ENCODE measurements around the gene KLHL7.

The KLHL7 gene

DNA sequence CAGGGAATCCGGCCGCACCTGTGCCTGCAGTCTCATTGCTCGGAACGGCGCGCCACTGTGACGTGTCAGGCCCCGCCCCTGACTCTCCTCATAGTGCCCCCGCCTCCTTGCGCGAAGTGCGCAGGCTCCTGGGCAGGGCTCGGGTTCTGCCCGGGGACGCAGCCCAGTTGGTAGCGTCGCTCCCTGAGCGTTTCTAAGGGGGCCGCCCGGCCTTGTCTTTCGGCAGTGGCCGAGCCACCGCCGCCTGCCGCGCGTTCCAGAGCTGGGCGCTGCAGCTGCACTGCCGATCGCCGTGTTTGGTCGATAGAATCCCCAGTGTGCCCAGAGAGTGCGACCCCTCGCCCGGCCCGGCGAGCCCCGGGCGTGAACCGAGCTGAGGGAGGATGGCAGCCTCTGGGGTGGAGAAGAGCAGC, at the start of gene KLHL7:
KLHL7 (plus strand) TSS at position 142 of the 413 bp plus-strand sequence; CDS start at position 384, 242 bp downstream.
- WGBS (ENCODE audit: insufficient coverage, insufficient read length) = no CpG with 5 or more reads among the region's 40 CpGs
- Histone ChIP-seq H3K36me3 (ENCODE audit: control insufficient read depth, insufficient read depth, low read length) (no peaks in the 10 kb centered on the region), H3K27me3 (ENCODE audit: control insufficient read depth, insufficient read depth, low read length) (no peaks in the 10 kb centered on the region), H3K9me3 (ENCODE audit: control insufficient read depth, insufficient read depth, low read length) (no peaks in the 10 kb centered on the region), H3K4me1 (ENCODE audit: control insufficient read depth, insufficient read depth, low read length) (no peaks in the 10 kb centered on the region; the same call in 1 of the 2 replicates), H3K4me3 (ENCODE audit: low read length) (peak within 1 kb of the TSS; percentile 95), H3K27ac (ENCODE audit: low read length) (no peak within 1 kb of the TSS)
- DNase-seq (ENCODE audit: low read depth, low spot score) = peak; percentile 79

DNA sequence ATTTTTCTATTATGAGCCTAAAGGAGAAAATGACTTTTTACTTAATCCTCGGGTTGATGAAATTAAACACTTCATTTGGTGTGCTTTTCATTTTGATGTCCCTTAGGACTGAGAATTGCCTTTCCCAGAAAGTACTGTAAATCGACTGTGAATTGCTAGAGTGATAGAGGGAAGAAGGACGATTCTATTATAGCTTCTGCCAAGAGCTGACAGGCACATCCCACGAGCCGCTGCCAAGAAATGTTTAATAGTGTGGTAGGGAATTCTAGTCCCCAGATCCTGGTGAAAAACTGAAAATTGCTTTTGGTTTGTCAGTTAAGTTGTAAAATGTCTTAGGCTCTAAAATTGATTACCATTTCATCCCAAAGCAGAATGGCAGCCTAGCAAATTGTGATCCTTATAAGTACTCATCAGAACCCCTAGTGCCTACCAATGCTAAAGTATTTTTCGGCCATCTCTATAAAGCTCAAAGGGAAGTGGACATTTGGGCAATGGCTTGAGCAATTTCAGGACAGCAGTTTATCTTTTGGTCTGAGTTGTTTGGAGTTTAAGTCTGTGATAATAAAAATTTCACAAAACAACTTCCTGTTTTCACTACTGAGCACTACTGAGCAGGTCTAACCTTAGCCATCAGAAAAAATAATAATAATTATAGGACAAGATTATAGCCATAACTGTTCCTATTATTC, 47.0 kb upstream of the KLHL7 start:
- no peak for DNase-seq (ENCODE audit: low read depth, low spot score)
- WGBS (ENCODE audit: insufficient coverage, insufficient read length) = no CpG with 5 or more reads among the region's 6 CpGs
- Histone ChIP-seq H3K27me3 (ENCODE audit: control insufficient read depth, insufficient read depth, low read length) (no peaks in the 10 kb centered on the region), H3K36me3 (ENCODE audit: control insufficient read depth, insufficient read depth, low read length) (no peaks in the 10 kb centered on the region), H3K9me3 (ENCODE audit: control insufficient read depth, insufficient read depth, low read length) (no peaks in the 10 kb centered on the region), H3K4me1 (ENCODE audit: control insufficient read depth, insufficient read depth, low read length) (no peaks in the 10 kb centered on the region), H3K27ac (ENCODE audit: low read length) (no peak overlapping the region), H3K4me3 (ENCODE audit: low read length) (no peak overlapping the region)

DNA sequence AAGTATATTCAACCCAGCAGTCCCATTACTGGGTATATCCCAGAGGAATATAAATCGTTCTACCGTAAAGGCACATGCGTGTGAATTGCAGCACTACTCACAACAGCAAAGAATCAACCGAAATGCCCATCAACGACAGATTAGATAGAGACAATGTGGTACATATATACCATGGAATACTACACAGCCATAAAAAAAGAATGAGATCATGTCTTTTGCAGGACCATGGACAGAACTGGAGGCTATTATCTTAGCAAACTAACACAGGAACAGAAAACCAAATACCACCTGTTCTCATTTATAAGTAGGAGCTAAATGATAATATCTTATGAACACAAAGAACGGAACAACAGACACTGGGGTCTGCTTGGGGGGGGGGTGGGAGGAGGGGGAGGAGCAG, 44.3 kb upstream of the KLHL7 start:
- no peaks in the 10 kb centered on the region for H3K4me1 ChIP-seq (ENCODE audit: control insufficient read depth, insufficient read depth, low read length)
- no peaks in the 10 kb centered on the region for H3K9me3 ChIP-seq (ENCODE audit: control insufficient read depth, insufficient read depth, low read length)
- no peak overlapping the region for H3K27ac ChIP-seq (ENCODE audit: low read length)
- H3K36me3 ChIP-seq (ENCODE audit: control insufficient read depth, insufficient read depth, low read length) = no peaks in the 10 kb centered on the region
- no peak overlapping the region for H3K4me3 ChIP-seq (ENCODE audit: low read length)
- DNase-seq (ENCODE audit: low read depth, low spot score) = no peak
- WGBS (ENCODE audit: insufficient coverage, insufficient read length) = no CpG with 5 or more reads among the region's 6 CpGs
- H3K27me3 ChIP-seq (ENCODE audit: control insufficient read depth, insufficient read depth, low read length) = no peaks in the 10 kb centered on the region

- Histone ChIP-seq H3K4me3 (ENCODE audit: low read length) (no peak overlapping the region), H3K9me3 (ENCODE audit: control insufficient read depth, insufficient read depth, low read length) (no peaks in the 10 kb centered on the region), H3K36me3 (ENCODE audit: control insufficient read depth, insufficient read depth, low read length) (no peaks in the 10 kb centered on the region), H3K27me3 (ENCODE audit: control insufficient read depth, insufficient read depth, low read length) (no peaks in the 10 kb centered on the region), H3K27ac (ENCODE audit: low read length) (no peak overlapping the region), H3K4me1 (ENCODE audit: control insufficient read depth, insufficient read depth, low read length) (no peaks in the 10 kb centered on the region)
- no CpG with 5 or more reads among the region's 7 CpGs for WGBS (ENCODE audit: insufficient coverage, insufficient read length)
- no peak for DNase-seq (ENCODE audit: low read depth, low spot score)
Observed at GRCh38 chr7:23062452-23062851, 43.1 kb upstream of the KLHL7 start.

DNA sequence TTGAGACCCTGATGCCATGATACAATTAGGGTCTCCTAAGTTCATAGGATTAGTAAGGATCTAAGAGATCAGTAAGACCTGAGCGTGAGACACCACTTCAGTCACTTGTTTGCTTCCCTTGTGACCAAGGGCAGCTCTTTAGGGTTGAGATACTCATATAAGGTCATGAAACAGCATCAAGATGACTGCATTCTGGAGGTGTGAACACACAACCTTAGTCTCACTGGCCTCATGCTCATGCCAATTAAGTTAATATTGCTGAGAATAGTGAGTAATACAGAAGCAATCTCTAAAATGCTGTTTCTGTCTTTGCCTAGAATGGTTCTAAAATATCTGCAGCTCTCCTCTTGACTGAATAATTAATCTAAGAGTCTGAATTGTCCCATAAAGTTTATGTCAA, 39.6 kb upstream of the KLHL7 start:
- no peak for DNase-seq (ENCODE audit: low read depth, low spot score)
- no peaks in the 10 kb centered on the region for H3K27me3 ChIP-seq (ENCODE audit: control insufficient read depth, insufficient read depth, low read length)
- no peak overlapping the region for H3K27ac ChIP-seq (ENCODE audit: low read length)
- H3K4me3 ChIP-seq (ENCODE audit: low read length) = no peak overlapping the region
- WGBS (ENCODE audit: insufficient coverage, insufficient read length) = no CpG with 5 or more reads among the region's 1 CpG
- no peaks in the 10 kb centered on the region for H3K36me3 ChIP-seq (ENCODE audit: control insufficient read depth, insufficient read depth, low read length)
- H3K9me3 ChIP-seq (ENCODE audit: control insufficient read depth, insufficient read depth, low read length) = no peaks in the 10 kb centered on the region
- no peaks in the 10 kb centered on the region for H3K4me1 ChIP-seq (ENCODE audit: control insufficient read depth, insufficient read depth, low read length)

- WGBS (ENCODE audit: insufficient coverage, insufficient read length) = no CpG with 5 or more reads among the region's 1 CpG
- H3K27ac ChIP-seq (ENCODE audit: low read length) = no peak overlapping the region
Observed at GRCh38 chr7:23067271-23067670, 38.3 kb upstream of the KLHL7 start.

GRCh38 chr7:23072048-23072447, 33.5 kb upstream of the KLHL7 start:
- no peak overlapping the region for H3K4me3 ChIP-seq (ENCODE audit: low read length)
- no peaks in the 10 kb centered on the region for H3K4me1 ChIP-seq (ENCODE audit: control insufficient read depth, insufficient read depth, low read length)
- no peak for DNase-seq (ENCODE audit: low read depth, low spot score)
- H3K27ac ChIP-seq (ENCODE audit: low read length) = no peak overlapping the region
- no peaks in the 10 kb centered on the region for H3K36me3 ChIP-seq (ENCODE audit: control insufficient read depth, insufficient read depth, low read length)
- no peaks in the 10 kb centered on the region for H3K27me3 ChIP-seq (ENCODE audit: control insufficient read depth, insufficient read depth, low read length)
- no peaks in the 10 kb centered on the region for H3K9me3 ChIP-seq (ENCODE audit: control insufficient read depth, insufficient read depth, low read length)

More at GRCh38 chr7:23067271-23067670, 38.3 kb upstream of the KLHL7 start:
- Histone ChIP-seq H3K36me3 (ENCODE audit: control insufficient read depth, insufficient read depth, low read length) (no peaks in the 10 kb centered on the region), H3K4me3 (ENCODE audit: low read length) (no peak overlapping the region), H3K4me1 (ENCODE audit: control insufficient read depth, insufficient read depth, low read length) (no peaks in the 10 kb centered on the region), H3K9me3 (ENCODE audit: control insufficient read depth, insufficient read depth, low read length) (no peaks in the 10 kb centered on the region), H3K27me3 (ENCODE audit: control insufficient read depth, insufficient read depth, low read length) (no peaks in the 10 kb centered on the region)
- DNase-seq (ENCODE audit: low read depth, low spot score) = no peak

GRCh38 chr7:23072922-23073321, 32.7 kb upstream of the KLHL7 start:
- H3K27me3 ChIP-seq (ENCODE audit: control insufficient read depth, insufficient read depth, low read length) = no peaks in the 10 kb centered on the region
- peak; percentile 22 for DNase-seq (ENCODE audit: low read depth, low spot score)
- no peaks in the 10 kb centered on the region for H3K9me3 ChIP-seq (ENCODE audit: control insufficient read depth, insufficient read depth, low read length)
- H3K4me1 ChIP-seq (ENCODE audit: control insufficient read depth, insufficient read depth, low read length) = no peaks in the 10 kb centered on the region
- no CpG with 5 or more reads among the region's 2 CpGs for WGBS (ENCODE audit: insufficient coverage, insufficient read length)
- no peaks in the 10 kb centered on the region for H3K36me3 ChIP-seq (ENCODE audit: control insufficient read depth, insufficient read depth, low read length)
- no peak overlapping the region for H3K4me3 ChIP-seq (ENCODE audit: low read length)
- no peak overlapping the region for H3K27ac ChIP-seq (ENCODE audit: low read length)

- Histone ChIP-seq H3K4me1 (ENCODE audit: control insufficient read depth, insufficient read depth, low read length) (no peaks in the 10 kb centered on the region), H3K4me3 (ENCODE audit: low read length) (no peak overlapping the region), H3K9me3 (ENCODE audit: control insufficient read depth, insufficient read depth, low read length) (no peaks in the 10 kb centered on the region), H3K36me3 (ENCODE audit: control insufficient read depth, insufficient read depth, low read length) (no peaks in the 10 kb centered on the region), H3K27me3 (ENCODE audit: control insufficient read depth, insufficient read depth, low read length) (no peaks in the 10 kb centered on the region), H3K27ac (ENCODE audit: low read length) (no peak overlapping the region)
- no peak for DNase-seq (ENCODE audit: low read depth, low spot score)
- no CpG with 5 or more reads among the region's 2 CpGs for WGBS (ENCODE audit: insufficient coverage, insufficient read length)
Observed at GRCh38 chr7:23074443-23075261, 30.9 kb upstream of the KLHL7 start.

DNA sequence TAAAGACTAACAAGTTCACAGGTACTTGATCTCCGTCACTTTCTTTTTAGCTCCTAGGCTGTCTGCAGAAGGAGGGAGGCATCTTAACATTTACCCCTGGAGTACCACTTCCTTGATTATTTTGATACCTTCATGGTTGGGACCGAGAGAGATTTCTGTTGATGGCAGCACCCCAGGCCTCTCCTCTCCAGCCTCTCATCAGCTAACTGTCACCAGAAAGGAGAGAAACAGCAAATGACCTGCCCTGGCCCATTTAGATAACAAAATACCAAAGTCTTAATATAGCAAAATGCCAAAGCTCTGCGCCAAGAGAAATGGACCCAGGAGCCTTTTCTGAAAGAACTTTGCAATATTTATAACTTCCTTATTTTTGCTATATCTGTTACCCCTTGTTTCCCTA, 30.0 kb upstream of the KLHL7 start:
- no CpG with 5 or more reads among the region's 3 CpGs for WGBS (ENCODE audit: insufficient coverage, insufficient read length)
- H3K27ac ChIP-seq (ENCODE audit: low read length) = no peak overlapping the region
- H3K36me3 ChIP-seq (ENCODE audit: control insufficient read depth, insufficient read depth, low read length) = no peaks in the 10 kb centered on the region
- H3K9me3 ChIP-seq (ENCODE audit: control insufficient read depth, insufficient read depth, low read length) = no peaks in the 10 kb centered on the region
- H3K4me1 ChIP-seq (ENCODE audit: control insufficient read depth, insufficient read depth, low read length) = no peaks in the 10 kb centered on the region
- DNase-seq (ENCODE audit: low read depth, low spot score) = no peak
- H3K27me3 ChIP-seq (ENCODE audit: control insufficient read depth, insufficient read depth, low read length) = no peaks in the 10 kb centered on the region
- H3K4me3 ChIP-seq (ENCODE audit: low read length) = no peak overlapping the region
